Stimulated activated naive CD8-positive, alpha-beta T cell treated with anti-CD3 and anti-CD28 coated beads, Interleukin-15, amount 100 ng/mL, for 72 hours (primary cell): ENCODE data around the gene ASB8.
"Not testable (repeated sequence)": the region's sequence is repeated elsewhere in the genome, so short reads cannot be mapped to it uniquely, and the experiment has no call there.

Experiments
- ATAC-seq: fragments of 150-1000 bp; cut with Tn5 transposase; 2 replicates; pipeline ENCODE4 v1.10.0; 2021; ENCODE audit warnings: mild to moderate bottlenecking, moderate library complexity
- DNase-seq, 2 donors: peaks; one replicate each; pipeline ENCODE4 v3.0.0; 2021 to 2022
- H3K27ac Mint-ChIP-seq, 2 donors: one replicate each; pipeline ENCODE4 v1.8.0; 2022; ENCODE audit warnings: mild to moderate bottlenecking in 2 of 2, mixed read lengths in 2 of 2, moderate library complexity in 2 of 2
- H3K27me3 Mint-ChIP-seq: one replicate; pipeline ENCODE4 v1.8.0; 2022; ENCODE audit warnings: mixed read lengths
- H3K4me1 Mint-ChIP-seq: one replicate; pipeline ENCODE4 v1.8.0; 2022; ENCODE audit warnings: mild to moderate bottlenecking, mixed read lengths
- H3K4me3 Mint-ChIP-seq, 2 donors: one replicate each; pipeline ENCODE4 v1.8.0; 2022; ENCODE audit warnings: mild to moderate bottlenecking in 2 of 2, mixed read lengths in 2 of 2, moderate library complexity in 1 of 2
- H3K9me3 Mint-ChIP-seq, 2 donors: one replicate each; pipeline ENCODE4 v1.8.0; 2022; ENCODE audit warnings: mixed read lengths in 2 of 2

ASB8 gene

GRCh38 chr12:48129376-48129775 is 27.9 kb downstream of the ASB8 start:
- H3K4me3 Mint-ChIP-seq, result no peak overlapping the region
- DNase-seq (no peak), ATAC-seq (no peak)
- no peak overlapping the region for H3K27ac Mint-ChIP-seq
- H3K9me3 Mint-ChIP-seq, result no peaks in the 10 kb centered on the region
- no peaks in the 10 kb centered on the region for H3K27me3 Mint-ChIP-seq
- H3K4me1 Mint-ChIP-seq, result no peaks in the 10 kb centered on the region

- no peak overlapping the region for H3K4me3 Mint-ChIP-seq
- H3K4me1 Mint-ChIP-seq, result no peaks in the 10 kb centered on the region
- no peaks in the 10 kb centered on the region for H3K27me3 Mint-ChIP-seq
- DNase-seq, result no peak
- ATAC-seq, result no peak
- H3K9me3 Mint-ChIP-seq, result no peaks in the 10 kb centered on the region
- no peak overlapping the region for H3K27ac Mint-ChIP-seq
These were observed 28.5 kb downstream of the ASB8 start for GRCh38 chr12:48128800-48129199.

GRCh38 chr12:48126953-48127630 is 30.2 kb downstream of the ASB8 start:
- Mint-ChIP-seq H3K27ac (peak overlapping the region in 1 of 2 donors; percentile 66), H3K4me1 (no peaks in the 10 kb centered on the region), H3K9me3 (no peaks in the 10 kb centered on the region), H3K27me3 (no peaks in the 10 kb centered on the region), H3K4me3 (no peak overlapping the region)
- ATAC-seq (no peak), DNase-seq (no peak)

- no peaks in the 10 kb centered on the region for H3K4me1 Mint-ChIP-seq
- no peak overlapping the region for H3K4me3 Mint-ChIP-seq
- ATAC-seq (no peak), DNase-seq (no peak)
- no peaks in the 10 kb centered on the region for H3K9me3 Mint-ChIP-seq
- no peak overlapping the region for H3K27ac Mint-ChIP-seq
- H3K27me3 Mint-ChIP-seq, result no peaks in the 10 kb centered on the region
These were observed 31.3 kb downstream of the ASB8 start for GRCh38 chr12:48125985-48126384.

GRCh38 chr12:48125542-48125941 is 31.8 kb downstream of the ASB8 start:
- H3K27ac Mint-ChIP-seq, DNase-seq, ATAC-seq, H3K4me3 Mint-ChIP-seq, H3K9me3 Mint-ChIP-seq, H3K4me1 Mint-ChIP-seq, H3K27me3 Mint-ChIP-seq: not testable (repeated sequence)

- Mint-ChIP-seq H3K4me1 (peaks cover 18% of the 10 kb centered on the region), H3K27ac (no peak overlapping the region), H3K9me3 (no peaks in the 10 kb centered on the region), H3K4me3 (no peak overlapping the region), H3K27me3 (no peaks in the 10 kb centered on the region)
- no peak for DNase-seq
- no peak for ATAC-seq
These were observed 34.1 kb downstream of the ASB8 start for GRCh38 chr12:48123169-48123568.

- Mint-ChIP-seq H3K9me3 (no peaks in the 10 kb centered on the region), H3K4me3 (no peak overlapping the region), H3K27me3 (no peaks in the 10 kb centered on the region), H3K4me1 (peaks cover 18% of the 10 kb centered on the region), H3K27ac (no peak overlapping the region)
- no peak for DNase-seq
- no peak for ATAC-seq
These were observed 35.1 kb downstream of the ASB8 start for GRCh38 chr12:48122065-48122834.

- DNase-seq, result no peak
- H3K27me3 Mint-ChIP-seq, result no peaks in the 10 kb centered on the region
- H3K27ac Mint-ChIP-seq, result no peak overlapping the region
- no peaks in the 10 kb centered on the region for H3K9me3 Mint-ChIP-seq
- no peak overlapping the region for H3K4me3 Mint-ChIP-seq
- no peak for ATAC-seq
- H3K4me1 Mint-ChIP-seq, result peaks cover 18% of the 10 kb centered on the region
These were observed 35.8 kb downstream of the ASB8 start for GRCh38 chr12:48121522-48121921.

- no peaks in the 10 kb centered on the region for H3K27me3 Mint-ChIP-seq
- no peak for ATAC-seq
- peak overlapping the region; percentile 98 for H3K4me3 Mint-ChIP-seq
- H3K9me3 Mint-ChIP-seq, result no peaks in the 10 kb centered on the region
- H3K27ac Mint-ChIP-seq, result peak overlapping the region in 1 of 2 donors; percentile 59
- H3K4me1 Mint-ChIP-seq, result peaks cover 18% of the 10 kb centered on the region
- no peak for DNase-seq
These were observed 37.5 kb downstream of the ASB8 start for GRCh38 chr12:48119834-48120195.

GRCh38 chr12:48119078-48119833 is 38.1 kb downstream of the ASB8 start, which contains the start of gene PFKM:
Gene PFKM (plus strand): TSS chr12:48119364. CDS start chr12:48122775, 3,411 bp downstream.
- H3K27ac Mint-ChIP-seq, result peak within 1 kb of the TSS; percentile 89 to 90
- peaks cover 18% of the 10 kb centered on the region for H3K4me1 Mint-ChIP-seq
- H3K9me3 Mint-ChIP-seq, result no peaks in the 10 kb centered on the region
- DNase-seq (peak; percentile 50 to 65), ATAC-seq (peak; percentile 100)
- peak within 1 kb of the TSS; percentile 98 for H3K4me3 Mint-ChIP-seq
- H3K27me3 Mint-ChIP-seq, result no peaks in the 10 kb centered on the region

- Mint-ChIP-seq H3K4me1 (peaks cover 18% of the 10 kb centered on the region), H3K9me3 (no peaks in the 10 kb centered on the region), H3K27me3 (no peaks in the 10 kb centered on the region), H3K27ac (peak overlapping the region in 1 of 2 donors; percentile 90), H3K4me3 (peak overlapping the region; percentile 98)
- DNase-seq, result no peak
- no peak for ATAC-seq
These were observed 38.9 kb downstream of the ASB8 start for GRCh38 chr12:48118284-48118871.

GRCh38 chr12:48115957-48116356 is 41.4 kb downstream of the ASB8 start:
- no peak overlapping the region for H3K27ac Mint-ChIP-seq
- H3K4me3 Mint-ChIP-seq, result no peak overlapping the region
- DNase-seq (no peak), ATAC-seq (no peak)
- H3K9me3 Mint-ChIP-seq, result no peaks in the 10 kb centered on the region
- H3K4me1 Mint-ChIP-seq, result peaks cover 18% of the 10 kb centered on the region
- H3K27me3 Mint-ChIP-seq, result no peaks in the 10 kb centered on the region

- H3K4me3 Mint-ChIP-seq, DNase-seq, H3K27me3 Mint-ChIP-seq, H3K9me3 Mint-ChIP-seq, ATAC-seq, H3K27ac Mint-ChIP-seq: not testable (repeated sequence)
- H3K4me1 Mint-ChIP-seq, result peaks cover 27% of the 10 kb centered on the region
These were observed 46.0 kb downstream of the ASB8 start for GRCh38 chr12:48111312-48111693.

- DNase-seq (no peak), ATAC-seq (no peak)
- Mint-ChIP-seq H3K27ac (no peak overlapping the region), H3K9me3 (no peaks in the 10 kb centered on the region), H3K4me3 (no peak overlapping the region), H3K27me3 (no peaks in the 10 kb centered on the region), H3K4me1 (peaks cover 29% of the 10 kb centered on the region)
These were observed 46.5 kb downstream of the ASB8 start for GRCh38 chr12:48110691-48111311.

- Mint-ChIP-seq H3K27ac (no peak overlapping the region), H3K27me3 (no peaks in the 10 kb centered on the region)
These were observed 47.9 kb downstream of the ASB8 start for GRCh38 chr12:48109424-48109823.

More at GRCh38 chr12:48109424-48109823, 47.9 kb downstream of the ASB8 start:
- ATAC-seq (no peak), DNase-seq (no peak)
- Mint-ChIP-seq H3K4me1 (peaks cover 32% of the 10 kb centered on the region), H3K9me3 (no peaks in the 10 kb centered on the region), H3K4me3 (peak overlapping the region in 1 of 2 donors; percentile 16)
